ENCODE data around the gene SLC6A7. TPM values are rescaled to one million over a fixed set of nuclear protein-coding genes. Genes with fewer than 3 reads are reported as not detected.

The SLC6A7 gene
- total RNA-seq, 1 experiment from 2014 or later: not detected

DNA sequence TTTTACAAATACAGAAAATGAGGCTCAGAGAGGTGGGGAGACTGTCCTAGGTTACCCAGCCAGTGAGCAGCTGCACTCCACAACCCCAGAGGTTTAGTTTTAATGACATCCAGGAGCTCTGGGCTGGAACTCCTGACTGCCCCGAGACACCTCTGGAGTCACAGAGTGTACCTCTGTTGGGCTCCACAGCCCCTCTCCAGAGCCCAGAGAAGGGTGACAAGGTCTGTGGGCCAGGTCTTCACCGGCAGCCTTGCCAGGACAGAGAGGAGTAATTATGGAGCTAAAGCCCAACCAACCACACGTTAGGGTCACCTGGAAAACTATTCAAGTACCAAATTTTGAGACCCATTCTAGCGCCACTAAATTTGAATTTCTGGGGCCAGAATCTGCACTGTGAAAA is 12.1 kb upstream of the SLC6A7 start:
- no TSS peak for BruUV-seq (replicated peaks)
- Histone ChIP-seq H3K36me3 (ENCODE audit: insufficient read depth, low read length, poor library complexity, severe bottlenecking) (no peaks in the 10 kb centered on the region), H3K4me1 (ENCODE audit: insufficient read depth, low read length, poor library complexity, severe bottlenecking) (no peaks in the 10 kb centered on the region), H3K27me3 (replicated peaks; ENCODE audit: insufficient read depth, low read depth, low read length, poor library complexity) (no peaks in the 10 kb centered on the region), H3K27ac (ENCODE audit: low read depth, low read length, poor library complexity, severe bottlenecking) (no peak overlapping the region), H3K4me3 (ENCODE audit: low read depth, low read length, poor library complexity, severe bottlenecking) (no peak overlapping the region), H3K9me3 (ENCODE audit: low read depth, low read length, poor library complexity, severe bottlenecking) (no peaks in the 10 kb centered on the region)
- intact Hi-C loops (cut with micrococcal nuclease; ENCODE audit: unreplicated experiment): no loop called here
- POLR2A ChIA-PET (ENCODE audit: low non-redundant PET): no interaction called here
- no peak for DNase-seq (ENCODE audit: low spot score)
- CTCF ChIA-PET: no interaction called here
- TF ChIP-seq, protein P1, sequence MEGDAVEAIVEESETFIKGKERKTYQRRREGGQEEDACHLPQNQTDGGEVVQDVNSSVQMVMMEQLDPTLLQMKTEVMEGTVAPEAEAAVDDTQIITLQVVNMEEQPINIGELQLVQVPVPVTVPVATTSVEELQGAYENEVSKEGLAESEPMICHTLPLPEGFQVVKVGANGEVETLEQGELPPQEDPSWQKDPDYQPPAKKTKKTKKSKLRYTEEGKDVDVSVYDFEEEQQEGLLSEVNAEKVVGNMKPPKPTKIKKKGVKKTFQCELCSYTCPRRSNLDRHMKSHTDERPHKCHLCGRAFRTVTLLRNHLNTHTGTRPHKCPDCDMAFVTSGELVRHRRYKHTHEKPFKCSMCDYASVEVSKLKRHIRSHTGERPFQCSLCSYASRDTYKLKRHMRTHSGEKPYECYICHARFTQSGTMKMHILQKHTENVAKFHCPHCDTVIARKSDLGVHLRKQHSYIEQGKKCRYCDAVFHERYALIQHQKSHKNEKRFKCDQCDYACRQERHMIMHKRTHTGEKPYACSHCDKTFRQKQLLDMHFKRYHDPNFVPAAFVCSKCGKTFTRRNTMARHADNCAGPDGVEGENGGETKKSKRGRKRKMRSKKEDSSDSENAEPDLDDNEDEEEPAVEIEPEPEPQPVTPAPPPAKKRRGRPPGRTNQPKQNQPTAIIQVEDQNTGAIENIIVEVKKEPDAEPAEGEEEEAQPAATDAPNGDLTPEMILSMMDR (conservative IDR thresholded peaks at IDR 0.05; ENCODE audit: low read depth, low read length): no peak
- no peak for TF ChIP-seq EZH2 (IDR thresholded peaks at IDR 0.05; ENCODE audit: borderline replicate concordance, low read depth, low read length, poor library complexity, severe bottlenecking)

DNA sequence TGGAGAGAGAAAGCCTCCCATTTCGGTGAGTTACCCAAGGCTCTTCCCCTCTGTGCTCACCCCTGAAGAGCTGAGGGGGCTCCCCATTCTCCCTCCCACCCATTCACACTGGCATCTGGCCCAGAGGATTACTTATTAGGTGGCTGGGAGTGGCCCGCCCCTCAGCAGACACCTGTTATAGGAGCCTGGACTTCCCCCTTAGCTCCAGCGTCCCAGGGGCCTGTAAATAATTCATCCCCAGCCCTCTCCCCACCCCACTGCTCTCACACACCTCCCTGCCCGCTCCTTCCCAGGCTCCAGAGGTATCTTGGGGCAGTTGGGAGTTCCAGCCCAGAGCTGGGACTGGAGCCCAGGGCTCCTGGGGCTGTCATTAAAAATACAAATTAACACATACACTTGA is 11.6 kb upstream of the SLC6A7 start:
- H3K4me1 ChIP-seq (ENCODE audit: insufficient read depth, low read length, poor library complexity, severe bottlenecking): no peaks in the 10 kb centered on the region
- DNase-seq (ENCODE audit: low spot score): no peak
- intact Hi-C loops (cut with micrococcal nuclease; ENCODE audit: unreplicated experiment): no loop called here
- H3K27me3 ChIP-seq (replicated peaks; ENCODE audit: insufficient read depth, low read depth, low read length, poor library complexity): no peaks in the 10 kb centered on the region
- no peaks in the 10 kb centered on the region for H3K36me3 ChIP-seq (ENCODE audit: insufficient read depth, low read length, poor library complexity, severe bottlenecking)
- H3K9me3 ChIP-seq (ENCODE audit: low read depth, low read length, poor library complexity, severe bottlenecking): no peaks in the 10 kb centered on the region
- ChIA-PET CTCF (no interaction called here), POLR2A (ENCODE audit: low non-redundant PET) (interaction anchor here (0.6 kb wide), 1 partner anchor 47 kb away, joined by 3 read pairs; no protein-coding TSS in a partner anchor)
- BruUV-seq (replicated peaks): no TSS peak
- TF ChIP-seq EZH2 (IDR thresholded peaks at IDR 0.05; ENCODE audit: borderline replicate concordance, low read depth, low read length, poor library complexity, severe bottlenecking): no peak
- TF ChIP-seq, protein P1 (conservative IDR thresholded peaks at IDR 0.05; ENCODE audit: low read depth, low read length): no peak
- no peak overlapping the region for H3K27ac ChIP-seq (ENCODE audit: low read depth, low read length, poor library complexity, severe bottlenecking)
- no peak overlapping the region for H3K4me3 ChIP-seq (ENCODE audit: low read depth, low read length, poor library complexity, severe bottlenecking)

DNA sequence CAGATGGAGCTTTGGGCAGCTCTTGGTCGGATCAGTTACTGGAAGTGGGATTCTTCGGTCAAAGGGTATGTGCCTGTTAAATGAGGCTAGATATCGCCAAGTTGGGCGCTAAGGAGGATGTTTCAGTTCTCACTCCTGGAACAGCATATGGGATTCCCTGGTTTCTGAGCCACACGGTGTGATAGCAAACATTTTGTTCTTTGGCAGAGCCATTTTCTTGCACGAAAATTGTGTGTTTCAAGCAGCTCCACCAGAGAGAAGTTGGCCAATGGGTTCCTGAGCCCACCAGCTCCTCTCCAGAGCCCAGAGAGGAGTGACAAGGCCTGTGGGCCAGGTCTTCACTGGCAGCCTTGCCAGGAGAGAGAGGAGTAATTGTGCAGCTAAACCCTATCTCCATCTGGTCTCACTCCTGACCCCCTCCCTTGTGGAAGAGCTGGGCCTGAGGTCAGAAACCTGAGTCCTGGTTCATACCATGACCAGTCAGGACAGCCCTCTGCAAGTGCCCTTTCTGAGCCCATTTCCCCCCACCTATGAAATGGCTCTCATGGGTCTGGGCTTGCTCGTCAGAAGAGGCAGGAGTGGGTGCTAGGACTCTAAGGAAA is 10.7 kb upstream of the SLC6A7 start:
- Histone ChIP-seq H3K36me3 (ENCODE audit: insufficient read depth, low read length, poor library complexity, severe bottlenecking) (no peaks in the 10 kb centered on the region), H3K9me3 (ENCODE audit: low read depth, low read length, poor library complexity, severe bottlenecking) (no peaks in the 10 kb centered on the region), H3K4me3 (ENCODE audit: low read depth, low read length, poor library complexity, severe bottlenecking) (no peak overlapping the region), H3K27me3 (replicated peaks; ENCODE audit: insufficient read depth, low read depth, low read length, poor library complexity) (no peaks in the 10 kb centered on the region), H3K27ac (ENCODE audit: low read depth, low read length, poor library complexity, severe bottlenecking) (no peak overlapping the region), H3K4me1 (ENCODE audit: insufficient read depth, low read length, poor library complexity, severe bottlenecking) (no peaks in the 10 kb centered on the region)
- no peak for DNase-seq (ENCODE audit: low spot score)
- no TSS peak for BruUV-seq (replicated peaks)
- no peak for TF ChIP-seq EZH2 (IDR thresholded peaks at IDR 0.05; ENCODE audit: borderline replicate concordance, low read depth, low read length, poor library complexity, severe bottlenecking)
- TF ChIP-seq, protein P1 (conservative IDR thresholded peaks at IDR 0.05; ENCODE audit: low read depth, low read length): no peak
- POLR2A ChIA-PET (ENCODE audit: low non-redundant PET): interaction anchor here (0.6 kb wide), 1 partner anchor 46 kb away, joined by 3 read pairs; no protein-coding TSS in a partner anchor
- intact Hi-C loops (cut with micrococcal nuclease; ENCODE audit: unreplicated experiment): no loop called here
- CTCF ChIA-PET: no interaction called here
